GM20000 (cell line): ENCODE results near the gene GBP2.

Experiments used
- DNase-seq: peaks from one replicate; pipeline ENCODE4 v3.0.0; 2012; ENCODE audit warnings: low spot score
- CTCF ChIP-seq: IDR thresholded peaks from 2 replicates; pipeline ENCODE4 v1.5.1; 2012; ENCODE audit warnings: mild to moderate bottlenecking, control low read depth; ENCODE audit errors: extremely low read depth, missing control alignments

The GBP2 gene

GRCh38 chr1:89125913-89126580 is at the start of gene GBP2:
TSS of gene GBP2 (minus strand) at chr1:89126114. CDS start at chr1:89121966, 4,148 bp downstream.
- peak; percentile 78 for DNase-seq
- TF ChIP-seq CTCF = no peak

DNA sequence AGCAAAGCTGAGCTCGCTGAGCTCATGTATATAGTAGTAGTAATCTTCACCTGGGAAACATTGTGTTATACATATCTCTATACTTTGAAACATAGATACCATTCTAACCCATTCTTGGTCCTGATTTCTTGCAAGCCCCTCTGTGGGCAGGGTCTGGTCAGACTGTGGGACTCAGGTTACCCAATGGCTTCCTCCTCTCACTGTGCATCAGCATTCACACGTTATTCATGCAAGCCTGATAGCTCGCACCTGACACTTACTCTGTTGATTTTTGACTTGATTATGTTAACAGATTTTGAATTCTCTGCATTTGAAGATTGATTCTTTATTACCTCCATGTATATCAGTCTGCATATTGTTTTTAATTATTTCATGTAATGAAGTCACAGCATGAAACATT is 48.6 kb upstream of the GBP2 start:
- TF ChIP-seq CTCF = no peak
- DNase-seq = no peak

GRCh38 chr1:89172468-89173143 is 46.7 kb upstream of the GBP2 start:
- DNase-seq = no peak
- no peak for TF ChIP-seq CTCF

DNA sequence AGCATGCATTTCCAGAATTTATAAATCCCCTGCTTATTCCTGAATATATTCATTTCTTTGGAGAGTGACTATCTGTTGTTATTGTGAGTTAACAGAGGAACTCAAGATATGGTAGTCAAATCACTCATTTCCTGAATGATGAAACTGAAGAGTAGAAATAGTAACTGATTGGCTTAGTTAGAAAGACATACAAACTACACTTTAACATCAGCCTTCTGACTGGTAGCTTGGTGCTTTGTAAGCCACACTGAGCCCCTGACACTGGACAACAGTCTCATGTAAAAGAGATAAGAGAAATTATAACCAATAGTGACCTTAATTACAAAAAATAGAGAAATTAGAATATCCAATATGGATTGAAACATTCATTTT is 45.1 kb upstream of the GBP2 start:
- peak; percentile 8 for DNase-seq
- TF ChIP-seq CTCF = no peak

DNA sequence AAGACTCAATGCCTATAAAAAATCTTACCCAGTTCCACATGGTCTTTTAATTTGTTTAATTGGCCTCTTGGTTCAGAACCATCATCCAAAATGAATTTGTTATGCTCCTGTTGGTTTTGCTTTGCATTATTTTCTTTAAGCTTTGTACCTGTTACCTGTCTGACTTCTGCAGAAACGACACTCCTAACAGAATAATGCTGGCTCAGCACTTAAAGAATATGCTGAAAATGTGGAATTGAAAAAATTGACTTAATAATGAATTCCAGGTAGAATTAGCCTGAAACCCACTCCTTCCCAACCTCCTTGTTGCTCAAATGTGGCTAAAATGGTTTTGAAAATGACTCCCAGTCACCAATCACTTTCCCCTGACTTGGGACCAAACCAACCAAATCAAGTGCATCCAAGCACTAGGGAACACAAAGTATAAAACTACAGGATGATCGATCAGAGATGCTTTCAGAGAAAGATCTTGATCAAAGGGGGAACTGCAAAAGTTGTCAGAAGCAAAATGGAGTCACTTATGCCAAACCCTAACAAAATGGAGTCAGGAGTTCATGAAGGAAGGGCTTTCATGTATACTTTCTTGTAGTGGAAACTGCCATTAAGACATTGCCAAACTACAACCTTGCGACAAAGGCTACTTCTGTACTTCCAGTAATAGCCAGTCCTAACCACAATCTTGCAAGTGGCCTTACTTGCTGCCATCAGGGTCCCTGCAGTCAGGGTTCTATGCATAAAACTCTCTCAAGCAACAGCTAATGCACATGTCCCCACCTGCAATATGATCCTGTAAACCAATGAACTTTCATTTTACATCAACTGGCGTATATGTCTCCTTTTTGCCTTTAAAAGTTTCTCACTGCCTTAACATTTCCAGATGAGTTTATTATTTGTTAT is 44.5 kb upstream of the GBP2 start:
- TF ChIP-seq CTCF = no peak
- DNase-seq = no peak

DNA sequence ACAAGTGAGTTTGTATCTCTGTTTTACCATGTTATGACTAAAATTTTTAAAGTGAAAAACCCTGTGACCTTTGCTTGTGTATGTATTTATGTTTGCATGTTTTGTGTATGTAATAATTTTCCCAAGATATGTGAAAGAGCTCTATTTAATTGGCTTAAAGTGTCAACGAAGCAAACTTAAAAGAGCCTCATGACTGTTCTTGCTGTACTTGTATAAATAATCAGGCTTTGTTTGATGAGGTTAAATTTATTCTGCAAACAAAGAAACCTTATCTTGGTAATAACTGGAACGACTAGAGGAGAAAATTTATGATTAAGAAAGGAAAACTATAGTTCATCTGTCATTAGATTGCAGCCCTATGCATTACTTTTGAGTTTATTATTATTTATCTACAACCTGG is 43.3 kb upstream of the GBP2 start:
- no peak for TF ChIP-seq CTCF

More for the DNA sequence above, 43.3 kb upstream of the GBP2 start:
- DNase-seq = no peak
